Measurements from ENCODE around the gene CCN5.
"Not testable (repeated sequence)": the region's sequence is repeated elsewhere in the genome, so short reads cannot be mapped to it uniquely, and the experiment has no call there.

CCN5 gene, protein sequence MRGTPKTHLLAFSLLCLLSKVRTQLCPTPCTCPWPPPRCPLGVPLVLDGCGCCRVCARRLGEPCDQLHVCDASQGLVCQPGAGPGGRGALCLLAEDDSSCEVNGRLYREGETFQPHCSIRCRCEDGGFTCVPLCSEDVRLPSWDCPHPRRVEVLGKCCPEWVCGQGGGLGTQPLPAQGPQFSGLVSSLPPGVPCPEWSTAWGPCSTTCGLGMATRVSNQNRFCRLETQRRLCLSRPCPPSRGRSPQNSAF

GRCh38 chr20:44714701-44715498, at the start of gene CCN5:
CCN5 (plus strand) TSS chr20:44715369; CDS start chr20:44715391, 22 bp downstream.
- peak; percentile 82 for DNase-seq

GRCh38 chr20:44666066-44666465, 49.1 kb upstream of the CCN5 start:
- no peak for DNase-seq

- not testable (repeated sequence) for DNase-seq
Observed at GRCh38 chr20:44670851-44671250, 44.3 kb upstream of the CCN5 start.

GRCh38 chr20:44671541-44671940, 43.6 kb upstream of the CCN5 start:
- not testable (repeated sequence) for DNase-seq

GRCh38 chr20:44672318-44672902, 42.8 kb upstream of the CCN5 start:
- not testable (repeated sequence) for DNase-seq

GRCh38 chr20:44678242-44678641, 36.9 kb upstream of the CCN5 start:
- no peak for DNase-seq

GRCh38 chr20:44678990-44679611, 36.1 kb upstream of the CCN5 start:
- DNase-seq: no peak

DNA sequence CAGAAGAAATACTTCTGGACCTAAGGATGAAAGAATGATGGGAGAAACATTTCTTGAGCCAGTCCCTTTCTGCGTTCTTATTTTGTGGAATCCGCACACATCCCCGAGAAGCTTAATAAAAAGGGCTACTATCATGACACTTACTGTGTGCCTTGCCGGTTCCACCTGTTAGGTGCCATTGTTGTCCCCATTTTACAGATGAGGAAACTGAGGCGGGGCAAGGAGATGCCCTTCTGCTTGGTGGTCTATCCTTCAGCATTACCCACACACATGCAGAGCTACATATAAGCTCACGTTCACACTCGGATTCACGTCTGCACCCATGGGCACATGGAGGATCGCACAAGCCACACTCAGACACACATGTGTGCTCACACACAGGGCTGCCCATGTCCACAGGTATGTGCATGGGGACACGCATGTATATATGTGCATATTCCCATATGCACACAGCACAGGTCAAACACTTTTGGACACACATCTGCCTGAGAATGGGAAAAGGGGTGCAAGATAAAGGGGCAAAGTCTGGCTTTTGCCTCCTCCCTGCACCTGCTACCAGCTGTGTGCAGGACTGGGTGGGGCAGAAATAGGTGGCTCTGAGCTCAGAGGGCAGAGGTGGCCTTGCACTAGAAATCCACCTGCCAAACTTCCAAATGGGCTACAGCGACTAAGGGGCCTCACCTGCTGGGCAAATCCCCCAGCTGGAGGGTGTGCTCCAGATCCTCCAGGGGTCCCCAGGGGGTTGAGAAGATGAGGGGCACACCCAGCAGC, 33.2 kb upstream of the CCN5 start:
- DNase-seq: no peak

- DNase-seq: no peak
Observed at GRCh38 chr20:44683263-44684046, 31.7 kb upstream of the CCN5 start.

GRCh38 chr20:44684047-44684967, 30.9 kb upstream of the CCN5 start:
- DNase-seq: no peak

DNA sequence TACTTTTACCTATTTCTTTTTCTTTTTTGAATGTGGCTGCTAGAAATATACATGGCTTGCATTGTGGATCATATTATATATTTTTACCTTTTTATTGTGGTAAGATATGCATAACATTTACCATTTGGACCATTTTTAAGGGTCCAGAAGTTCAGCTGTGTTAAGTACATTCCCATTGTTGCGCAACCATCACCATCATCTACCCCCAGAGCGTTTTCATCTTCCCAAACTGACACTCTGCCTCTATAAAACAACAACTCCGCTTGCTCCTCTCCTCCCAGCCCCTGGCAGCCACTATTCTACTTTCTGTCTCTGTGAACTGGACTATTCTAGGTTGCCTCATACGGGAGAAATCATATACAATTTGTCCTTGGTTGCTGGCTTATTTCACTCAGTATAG, 28.2 kb upstream of the CCN5 start:
- DNase-seq: no peak

DNA sequence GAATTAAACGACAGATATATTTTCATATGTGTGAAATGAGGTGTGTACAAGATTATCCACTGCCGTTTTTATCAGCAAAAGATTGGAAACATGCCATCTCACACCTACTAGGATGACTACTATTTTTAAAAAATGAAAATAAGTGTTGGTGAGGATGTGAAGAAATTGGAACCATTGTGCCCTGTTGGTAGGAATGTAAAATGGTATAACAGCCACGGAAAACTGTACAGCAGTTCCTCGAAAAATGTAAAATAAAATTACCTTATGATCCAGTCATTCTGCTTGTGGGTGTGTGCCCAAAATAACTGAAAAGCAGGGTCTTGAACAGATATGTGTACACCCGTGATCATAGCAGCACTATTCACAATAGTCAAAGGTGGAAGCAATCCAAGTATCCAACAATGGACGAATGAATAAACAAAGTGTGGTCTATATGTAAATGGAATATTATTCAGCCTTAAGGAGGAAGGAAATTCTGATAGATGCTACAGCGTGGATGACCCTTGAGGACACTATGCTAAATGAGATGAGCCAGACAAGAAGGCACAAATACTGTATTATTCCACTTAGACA, 27.0 kb upstream of the CCN5 start:
- no peak for DNase-seq

DNA sequence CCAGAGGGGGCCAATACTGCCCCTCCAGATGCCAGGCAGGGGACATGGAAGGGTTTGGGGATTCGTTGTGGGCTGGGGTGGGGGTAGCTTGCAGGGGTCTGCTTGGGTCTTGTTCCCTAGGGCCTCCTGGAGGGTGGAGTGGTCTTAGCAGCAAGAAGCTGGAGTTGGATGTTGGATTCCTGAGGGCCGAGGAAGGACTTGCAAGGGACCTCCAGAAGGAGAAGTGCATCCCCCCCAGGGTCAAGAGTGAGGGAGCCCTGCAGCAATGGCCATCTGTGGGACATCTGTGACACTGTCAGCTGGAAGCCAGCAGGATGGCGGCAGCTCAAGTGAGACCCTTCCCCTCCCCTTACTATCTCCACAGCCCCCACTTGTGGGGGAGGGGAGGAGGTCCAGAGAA, 25.4 kb upstream of the CCN5 start:
- DNase-seq: no peak

GRCh38 chr20:44690781-44691423, 24.3 kb upstream of the CCN5 start:
- no peak for DNase-seq

- DNase-seq: peak; percentile 19
Observed at GRCh38 chr20:44691424-44692423, 23.4 kb upstream of the CCN5 start.

DNA sequence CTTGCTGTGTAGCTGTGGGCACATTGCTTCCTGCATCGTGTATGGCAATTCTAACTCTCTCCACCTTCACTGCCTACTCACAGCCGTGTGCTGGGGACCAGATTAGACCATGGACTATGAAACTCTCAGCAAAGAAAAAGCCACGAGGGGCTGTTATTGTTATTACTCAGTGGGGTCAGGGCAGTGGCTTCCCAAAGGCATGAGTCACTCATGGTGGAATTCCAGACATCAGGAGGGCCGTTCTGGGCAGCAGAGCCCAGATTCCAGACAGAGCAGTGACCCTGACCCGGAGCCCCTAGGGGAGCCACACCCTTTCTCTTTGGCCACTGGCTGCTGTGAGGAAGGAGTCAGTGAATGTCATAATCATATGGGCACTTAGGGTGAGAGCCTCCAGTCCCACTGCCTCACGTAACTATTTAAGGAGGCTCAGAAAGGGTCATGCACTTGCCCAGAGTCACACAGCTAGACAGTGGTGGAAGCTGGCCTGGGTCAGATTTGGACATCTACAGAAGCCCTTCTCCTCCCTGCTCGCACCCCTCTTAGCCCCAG, 22.2 kb upstream of the CCN5 start:
- no peak for DNase-seq

DNA sequence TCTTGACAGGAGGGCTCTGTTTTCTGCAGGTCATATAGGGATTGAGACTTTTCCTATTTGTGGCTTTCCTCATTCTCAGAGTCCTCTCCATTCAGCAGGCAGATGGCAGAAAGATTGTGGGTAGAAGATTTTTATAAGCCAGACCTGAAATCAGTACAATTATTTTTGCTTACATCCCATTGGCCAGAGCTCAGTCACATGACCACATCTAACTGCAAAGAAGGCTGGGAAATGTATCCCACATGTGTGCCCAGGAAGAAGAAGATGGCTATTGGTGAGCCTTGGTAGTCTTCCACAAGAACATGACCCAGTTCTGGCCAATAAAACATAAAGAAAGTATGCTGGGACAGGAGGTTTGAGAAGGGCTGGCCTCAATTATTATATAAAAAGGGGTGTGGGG, 21.5 kb upstream of the CCN5 start:
- no peak for DNase-seq

- no peak for DNase-seq
Observed at GRCh38 chr20:44694159-44694558, 21.0 kb upstream of the CCN5 start.
